ENCODE results near the gene ACER1.
"Not testable (repeated sequence)": the region's sequence is repeated elsewhere in the genome, so short reads cannot be mapped to it uniquely, and the experiment has no call there.

Gene ACER1

DNA sequence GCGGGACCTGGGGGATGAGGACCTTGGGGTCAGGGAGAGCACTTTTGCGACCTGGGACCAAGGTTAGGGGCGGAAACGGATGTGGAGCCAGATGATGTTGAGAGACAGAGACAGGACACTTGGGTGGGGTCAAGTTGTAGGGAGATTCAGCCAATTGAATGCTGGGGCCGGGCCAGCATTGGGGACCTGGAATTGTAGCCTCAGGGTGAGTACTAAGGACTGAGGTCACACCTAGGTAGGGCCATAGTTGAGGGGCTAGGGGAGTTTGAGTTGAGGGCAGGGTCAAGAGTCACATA, 40.3 kb upstream of the ACER1 start:
- Histone ChIP-seq H3K4me3 (ENCODE audit: low read depth in 1 of 2, low read length in 2 of 2) (peak overlapping the region; percentile 37 to 87), H3K27me3 (ENCODE audit: low read depth, low read length) (no peaks in the 10 kb centered on the region), H3K4me1 (ENCODE audit: control insufficient read depth in 1 of 2, insufficient read depth in 2 of 2, low read length in 2 of 2) (peaks cover 0 to 19% of the 10 kb centered on the region in 2 donors), H3K36me3 (ENCODE audit: control insufficient read depth in 1 of 2, insufficient read depth in 2 of 2, low read length in 2 of 2) (peaks cover 0 to 15% of the 10 kb centered on the region in 2 donors), H3K27ac (ENCODE audit: low read length) (no peak overlapping the region), H3K9me3 (ENCODE audit: control insufficient read depth in 1 of 2, low read length in 2 of 2) (no peaks in the 10 kb centered on the region)

GRCh38 chr19:6373096-6373812, 39.8 kb upstream of the ACER1 start:
- Histone ChIP-seq H3K36me3 (ENCODE audit: control insufficient read depth in 1 of 2, insufficient read depth in 2 of 2, low read length in 2 of 2) (peaks cover 2 to 20% of the 10 kb centered on the region in 2 donors), H3K27ac (ENCODE audit: low read length) (peak overlapping the region; percentile 95), H3K4me3 (ENCODE audit: low read depth in 1 of 2, low read length in 2 of 2) (peak overlapping the region; percentile 83 to 87), H3K9me3 (ENCODE audit: control insufficient read depth in 1 of 2, low read length in 2 of 2) (no peaks in the 10 kb centered on the region), H3K4me1 (ENCODE audit: control insufficient read depth in 1 of 2, insufficient read depth in 2 of 2, low read length in 2 of 2) (peaks cover 0 to 16% of the 10 kb centered on the region in 2 donors), H3K27me3 (ENCODE audit: low read depth, low read length) (no peaks in the 10 kb centered on the region)

DNA sequence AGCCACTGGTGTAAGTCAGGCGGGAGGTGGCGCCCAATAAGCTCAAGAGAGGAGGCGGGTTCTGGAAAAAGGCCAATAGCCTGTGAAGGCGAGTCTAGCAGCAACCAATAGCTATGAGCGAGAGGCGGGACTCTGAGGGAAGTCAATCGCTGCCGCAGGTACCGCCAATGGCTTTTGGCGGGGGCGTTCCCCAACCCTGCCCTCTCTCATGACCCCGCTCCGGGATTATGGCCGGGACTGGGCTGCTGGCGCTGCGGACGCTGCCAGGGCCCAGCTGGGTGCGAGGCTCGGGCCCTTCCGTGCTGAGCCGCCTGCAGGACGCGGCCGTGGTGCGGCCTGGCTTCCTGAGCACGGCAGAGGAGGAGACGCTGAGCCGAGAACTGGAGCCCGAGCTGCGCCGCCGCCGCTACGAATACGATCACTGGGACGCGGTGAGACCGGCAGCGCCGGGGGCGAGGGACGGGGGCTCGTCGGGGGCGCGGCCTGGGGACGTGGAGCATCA, 39.2 kb upstream of the ACER1 start, which contains the start of gene ALKBH7:
TSS of gene ALKBH7 (plus strand) at position 201 of the 502 bp plus-strand sequence. CDS start at position 228, 27 bp downstream.
- Histone ChIP-seq H3K36me3 (ENCODE audit: control insufficient read depth in 1 of 2, insufficient read depth in 2 of 2, low read length in 2 of 2) (peaks cover 8 to 26% of the 10 kb centered on the region in 2 donors), H3K4me3 (ENCODE audit: low read depth in 1 of 2, low read length in 2 of 2) (peak within 1 kb of the TSS; percentile 83 to 87), H3K27me3 (ENCODE audit: low read depth, low read length) (no peaks in the 10 kb centered on the region), H3K9me3 (ENCODE audit: control insufficient read depth in 1 of 2, low read length in 2 of 2) (no peaks in the 10 kb centered on the region), H3K4me1 (ENCODE audit: control insufficient read depth in 1 of 2, insufficient read depth in 2 of 2, low read length in 2 of 2) (peaks cover 0 to 10% of the 10 kb centered on the region in 2 donors), H3K27ac (ENCODE audit: low read length) (peak within 1 kb of the TSS; percentile 95)

GRCh38 chr19:6364353-6364752, 30.9 kb upstream of the ACER1 start:
- H3K4me1 ChIP-seq (ENCODE audit: control insufficient read depth in 1 of 2, insufficient read depth in 2 of 2, low read length in 2 of 2) = peaks cover 7 to 16% of the 10 kb centered on the region in 2 donors

DNA sequence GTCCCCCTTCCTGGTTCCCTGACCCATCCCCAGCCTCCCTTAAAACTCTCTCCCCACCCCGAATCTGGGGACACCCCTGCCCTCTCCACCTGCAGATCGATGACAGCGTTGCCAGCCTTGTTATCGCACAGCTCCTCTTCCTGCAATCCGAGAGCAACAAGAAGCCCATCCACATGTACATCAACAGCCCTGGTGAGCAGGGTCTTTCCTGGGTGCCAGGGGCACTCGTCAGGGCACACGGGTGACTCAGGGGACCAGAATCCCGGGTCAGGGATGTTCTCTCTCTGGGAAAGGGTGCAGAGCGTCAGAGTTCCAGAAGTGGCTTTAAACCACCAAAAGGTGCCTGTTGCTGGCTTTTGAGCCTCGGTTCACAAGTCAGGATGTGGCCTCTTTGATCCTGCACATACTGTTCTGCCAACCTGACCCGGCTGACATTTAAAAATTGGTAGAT, 29.0 kb upstream of the ACER1 start:
- Histone ChIP-seq H3K4me3 (ENCODE audit: low read depth in 1 of 2, low read length in 2 of 2) (peak overlapping the region; percentile 86 to 87), H3K27ac (ENCODE audit: low read length) (peak overlapping the region; percentile 87), H3K36me3 (ENCODE audit: control insufficient read depth in 1 of 2, insufficient read depth in 2 of 2, low read length in 2 of 2) (peaks cover 11 to 30% of the 10 kb centered on the region in 2 donors), H3K4me1 (ENCODE audit: control insufficient read depth in 1 of 2, insufficient read depth in 2 of 2, low read length in 2 of 2) (peaks cover 7 to 16% of the 10 kb centered on the region in 2 donors), H3K27me3 (ENCODE audit: low read depth, low read length) (no peaks in the 10 kb centered on the region), H3K9me3 (ENCODE audit: control insufficient read depth in 1 of 2, low read length in 2 of 2) (no peaks in the 10 kb centered on the region)

More at GRCh38 chr19:6364353-6364752, 30.9 kb upstream of the ACER1 start:
- Histone ChIP-seq H3K4me3 (ENCODE audit: low read depth in 1 of 2, low read length in 2 of 2) (no peak overlapping the region), H3K9me3 (ENCODE audit: control insufficient read depth in 1 of 2, low read length in 2 of 2) (no peaks in the 10 kb centered on the region), H3K27ac (ENCODE audit: low read length) (no peak overlapping the region), H3K27me3 (ENCODE audit: low read depth, low read length) (no peaks in the 10 kb centered on the region), H3K36me3 (ENCODE audit: control insufficient read depth in 1 of 2, insufficient read depth in 2 of 2, low read length in 2 of 2) (peaks cover 20 to 44% of the 10 kb centered on the region in 2 donors)

GRCh38 chr19:6362027-6362350, 28.6 kb upstream of the ACER1 start:
- H3K9me3 ChIP-seq (ENCODE audit: control insufficient read depth in 1 of 2, low read length in 2 of 2) = no peaks in the 10 kb centered on the region
- H3K4me1 ChIP-seq (ENCODE audit: control insufficient read depth in 1 of 2, insufficient read depth in 2 of 2, low read length in 2 of 2) = peaks cover 7 to 16% of the 10 kb centered on the region in 2 donors
- H3K4me3 ChIP-seq (ENCODE audit: low read depth in 1 of 2, low read length in 2 of 2) = peak overlapping the region; percentile 86 to 87
- no peaks in the 10 kb centered on the region for H3K27me3 ChIP-seq (ENCODE audit: low read depth, low read length)
- H3K36me3 ChIP-seq (ENCODE audit: control insufficient read depth in 1 of 2, insufficient read depth in 2 of 2, low read length in 2 of 2) = peaks cover 9 to 28% of the 10 kb centered on the region in 2 donors
- peak overlapping the region; percentile 87 for H3K27ac ChIP-seq (ENCODE audit: low read length)

GRCh38 chr19:6360857-6361216, 27.4 kb upstream of the ACER1 start:
- Histone ChIP-seq H3K4me3 (ENCODE audit: low read depth in 1 of 2, low read length in 2 of 2) (peak overlapping the region; percentile 86 to 87), H3K4me1 (ENCODE audit: control insufficient read depth in 1 of 2, insufficient read depth in 2 of 2, low read length in 2 of 2) (peaks cover 7 to 16% of the 10 kb centered on the region in 2 donors), H3K36me3 (ENCODE audit: control insufficient read depth in 1 of 2, insufficient read depth in 2 of 2, low read length in 2 of 2) (peaks cover 3 to 17% of the 10 kb centered on the region in 2 donors)
- H3K27me3 ChIP-seq (ENCODE audit: low read depth, low read length); H3K9me3 ChIP-seq (ENCODE audit: control insufficient read depth in 1 of 2, low read length in 2 of 2); H3K27ac ChIP-seq (ENCODE audit: low read length): not testable (repeated sequence)

- H3K27me3 ChIP-seq (ENCODE audit: low read depth, low read length); H3K27ac ChIP-seq (ENCODE audit: low read length); H3K4me3 ChIP-seq (ENCODE audit: low read depth in 1 of 2, low read length in 2 of 2); H3K9me3 ChIP-seq (ENCODE audit: control insufficient read depth in 1 of 2, low read length in 2 of 2): not testable (repeated sequence)
- Histone ChIP-seq H3K4me1 (ENCODE audit: control insufficient read depth in 1 of 2, insufficient read depth in 2 of 2, low read length in 2 of 2) (peaks cover 7 to 16% of the 10 kb centered on the region in 2 donors), H3K36me3 (ENCODE audit: control insufficient read depth in 1 of 2, insufficient read depth in 2 of 2, low read length in 2 of 2) (peaks cover 0 to 13% of the 10 kb centered on the region in 2 donors)
These were observed 27.0 kb upstream of the ACER1 start for GRCh38 chr19:6360445-6360844.

DNA sequence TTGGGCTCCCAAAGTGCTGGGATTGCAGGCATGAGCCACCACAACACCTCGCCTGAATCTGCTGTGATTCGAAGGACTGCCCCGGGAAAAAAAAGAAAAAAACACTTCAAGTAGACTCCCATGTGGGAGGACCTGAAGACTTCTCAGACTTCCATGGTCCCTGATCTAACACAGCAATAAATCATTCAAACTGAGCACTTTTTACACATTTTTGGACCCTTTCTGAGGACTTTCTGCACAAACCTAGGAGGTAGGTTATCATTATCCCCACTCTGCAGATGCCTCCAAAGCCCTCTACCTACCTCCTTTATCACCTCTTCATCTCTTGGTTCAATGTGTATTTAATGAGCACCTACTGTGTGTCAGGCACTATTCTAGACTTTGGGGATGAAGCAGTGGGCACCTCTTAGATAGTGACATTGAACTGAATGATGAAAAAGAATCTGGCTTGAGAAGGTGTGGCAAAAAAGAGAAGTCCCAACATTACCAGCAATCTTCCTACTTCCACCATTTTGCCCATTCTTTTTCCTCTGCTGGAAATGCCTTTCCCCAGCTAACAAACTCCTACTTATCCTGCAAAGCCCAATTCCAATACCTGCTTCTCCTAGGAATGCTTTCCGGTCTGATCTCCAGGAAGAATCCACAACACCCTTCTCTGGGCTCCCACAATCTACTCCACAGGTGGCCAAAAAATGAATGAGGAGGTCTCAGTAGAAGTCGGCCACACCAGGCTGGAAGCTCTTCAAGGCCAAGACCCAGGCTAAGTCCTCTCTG, 26.3 kb upstream of the ACER1 start:
- peaks cover 0 to 6% of the 10 kb centered on the region in 2 donors for H3K36me3 ChIP-seq (ENCODE audit: control insufficient read depth in 1 of 2, insufficient read depth in 2 of 2, low read length in 2 of 2)
- no peak overlapping the region for H3K4me3 ChIP-seq (ENCODE audit: low read depth in 1 of 2, low read length in 2 of 2)
- H3K27ac ChIP-seq (ENCODE audit: low read length) = no peak overlapping the region
- H3K9me3 ChIP-seq (ENCODE audit: control insufficient read depth in 1 of 2, low read length in 2 of 2) = no peaks in the 10 kb centered on the region
- H3K4me1 ChIP-seq (ENCODE audit: control insufficient read depth in 1 of 2, insufficient read depth in 2 of 2, low read length in 2 of 2) = peaks cover 7 to 16% of the 10 kb centered on the region in 2 donors
- no peaks in the 10 kb centered on the region for H3K27me3 ChIP-seq (ENCODE audit: low read depth, low read length)

DNA sequence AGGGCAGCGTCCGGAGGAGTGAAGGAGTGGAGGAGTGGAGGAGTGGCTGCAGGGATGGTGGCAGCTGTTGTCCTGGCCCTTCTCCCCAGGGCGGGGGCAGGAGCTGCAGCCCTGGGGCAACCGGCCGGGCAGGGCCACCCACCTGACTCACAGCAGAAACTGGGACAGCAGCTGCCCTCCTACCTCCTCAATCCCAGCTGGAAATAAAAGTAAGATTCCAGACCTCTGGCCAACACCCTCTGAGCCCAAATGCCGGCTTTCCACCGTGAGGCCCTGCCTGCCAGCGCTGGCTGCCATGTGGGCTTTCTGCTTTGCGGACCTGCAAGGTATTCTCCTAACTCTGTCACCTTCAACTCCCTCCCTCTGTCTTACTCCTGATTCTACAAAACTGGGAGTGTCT, 24.6 kb upstream of the ACER1 start:
- Histone ChIP-seq H3K27ac (ENCODE audit: low read length) (no peak overlapping the region), H3K36me3 (ENCODE audit: control insufficient read depth in 1 of 2, insufficient read depth in 2 of 2, low read length in 2 of 2) (no peaks in the 10 kb centered on the region), H3K9me3 (ENCODE audit: control insufficient read depth in 1 of 2, low read length in 2 of 2) (no peaks in the 10 kb centered on the region), H3K4me3 (ENCODE audit: low read depth in 1 of 2, low read length in 2 of 2) (no peak overlapping the region), H3K4me1 (ENCODE audit: control insufficient read depth in 1 of 2, insufficient read depth in 2 of 2, low read length in 2 of 2) (peaks cover 7 to 11% of the 10 kb centered on the region in 2 donors), H3K27me3 (ENCODE audit: low read depth, low read length) (no peaks in the 10 kb centered on the region)

DNA sequence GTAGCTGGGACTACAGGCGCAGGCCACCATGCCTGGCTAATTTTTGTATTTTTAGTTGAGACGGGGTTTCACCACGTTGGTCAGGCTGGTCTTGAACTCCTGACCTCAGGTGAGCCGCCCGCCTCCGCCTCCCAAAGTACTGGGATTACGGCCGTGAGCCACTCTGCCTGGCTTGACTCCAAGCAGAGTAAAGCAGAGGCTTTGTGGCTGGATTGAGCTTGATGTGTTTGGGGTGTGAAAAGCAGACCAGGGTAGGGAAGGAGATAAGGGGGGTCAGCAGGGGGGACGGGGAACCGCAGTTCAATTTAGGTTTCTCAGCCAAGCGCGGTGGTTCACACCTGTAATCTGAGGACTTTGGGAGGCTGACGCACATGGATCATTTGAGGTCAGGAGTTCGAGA, 23.8 kb upstream of the ACER1 start:
- peaks cover 2 to 3% of the 10 kb centered on the region in 2 donors for H3K4me1 ChIP-seq (ENCODE audit: control insufficient read depth in 1 of 2, insufficient read depth in 2 of 2, low read length in 2 of 2)
- no peak overlapping the region for H3K27ac ChIP-seq (ENCODE audit: low read length)
- no peak overlapping the region for H3K4me3 ChIP-seq (ENCODE audit: low read depth in 1 of 2, low read length in 2 of 2)
- no peaks in the 10 kb centered on the region for H3K9me3 ChIP-seq (ENCODE audit: control insufficient read depth in 1 of 2, low read length in 2 of 2)
- H3K36me3 ChIP-seq (ENCODE audit: control insufficient read depth in 1 of 2, insufficient read depth in 2 of 2, low read length in 2 of 2) = no peaks in the 10 kb centered on the region
- no peaks in the 10 kb centered on the region for H3K27me3 ChIP-seq (ENCODE audit: low read depth, low read length)

Measured in muscle layer of duodenum (tissue), 2 donors.